ENCODE measurements around the gene CLDN20. TPM values are rescaled to one million over a fixed set of nuclear protein-coding genes. Genes with fewer than 3 reads are reported as not detected.

The CLDN20 gene
- total and polyA plus RNA-seq, 2 of the 8 experiments (the other 6 are each of a cell fraction or from before 2014, with no cell fraction given), result not detected

DNA sequence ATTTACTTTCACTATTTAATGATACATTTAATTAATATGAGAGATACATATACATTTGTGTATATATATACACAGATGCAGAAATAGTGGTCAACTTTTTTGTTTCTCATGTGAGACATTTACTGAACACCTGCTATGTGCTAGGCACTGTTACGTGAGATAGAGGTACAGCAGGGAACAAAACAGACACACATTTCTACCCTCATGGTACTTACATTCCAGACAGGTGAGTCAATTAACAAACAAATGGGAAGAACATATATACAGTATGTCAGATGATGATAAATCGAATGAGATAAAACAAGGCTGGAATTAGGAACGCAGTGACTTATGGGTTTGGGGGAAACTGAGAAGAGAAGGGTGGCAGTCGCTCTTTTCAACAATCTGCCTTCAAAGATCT lies 45.3 kb downstream of the CLDN20 start:
- H2AK5ac ChIP-seq (ENCODE audit: low read depth, low read length), result no peak overlapping the region
- H3K4me1 ChIP-seq (replicated peaks in 1 of 4; ENCODE audit: control insufficient read depth in 3 of 4, insufficient read depth in 4 of 4, low read length in 3 of 4), result no peaks in the 10 kb centered on the region
- H3K4me3 ChIP-seq (ENCODE audit: extremely low read depth in 1 of 4, insufficient read depth in 2 of 4, low read depth in 3 of 4, low read length in 4 of 4), result no peak overlapping the region
- H2BK15ac ChIP-seq (ENCODE audit: low read length), result no peak overlapping the region
- no peak overlapping the region for H3K56ac ChIP-seq (replicated peaks; ENCODE audit: insufficient read length, low read depth, low read length)
- DNase-seq (ENCODE audit: low read depth in 1 of 2, low spot score in 2 of 2) (no peak), FAIRE-seq (no peak)
- H3K79me1 ChIP-seq (ENCODE audit: low read depth, low read length), result no peaks in the 10 kb centered on the region; the same call in 1 of the 2 replicates
- H3K36me3 ChIP-seq (ENCODE audit: control insufficient read depth in 2 of 4, insufficient read depth in 4 of 4, low read length in 3 of 4), result peaks cover 5 to 65% (median 21%) of the 10 kb centered on the region in 4 experiments; a peak in 7 of 8 replicates
- H3K9me3 ChIP-seq (ENCODE audit: insufficient read depth in 2 of 2, low read depth in 1 of 2, low read length in 1 of 2), result no peaks in the 10 kb centered on the region
- no peak overlapping the region for H2BK12ac ChIP-seq (ENCODE audit: low read depth, low read length)
- no peak overlapping the region for H2BK5ac ChIP-seq (ENCODE audit: low read depth, low read length)
- no peaks in the 10 kb centered on the region for H3K27me3 ChIP-seq (replicated peaks in 1 of 4; ENCODE audit: control insufficient read depth in 3 of 4, extremely low read depth in 1 of 4, insufficient read depth in 3 of 4, low read length in 3 of 4)
- H3K9ac ChIP-seq (replicated peaks in 1 of 4; ENCODE audit: extremely low read depth in 1 of 4, low read depth in 3 of 4, low read length in 3 of 4), result no peak overlapping the region
- H3K4ac ChIP-seq (replicated peaks; ENCODE audit: insufficient read length, low read depth, low read length), result no peak overlapping the region
- no peak overlapping the region for H4K8ac ChIP-seq (ENCODE audit: extremely low read depth, insufficient read depth, low read length)
- peaks cover 1 to 2% of the 10 kb centered on the region in 2 experiments for H4K20me1 ChIP-seq (replicated peaks in 1 of 2; ENCODE audit: control insufficient read depth in 1 of 2, insufficient read depth in 2 of 2, low read length in 2 of 2)
- peaks cover 0 to 32% of the 10 kb centered on the region in 2 experiments; a peak in 2 of 4 replicates for H3K79me2 ChIP-seq (ENCODE audit: control insufficient read depth in 1 of 2, insufficient read depth in 2 of 2, low read length in 2 of 2)
- H4K91ac ChIP-seq (replicated peaks; ENCODE audit: insufficient read length, low read length), result no peak overlapping the region
- 88% methylated on average over 4 of the region's 4 CpGs; no CpG with 5 or more reads in 1 of the 2 experiments for WGBS, 2 experiments (ENCODE audit: extremely low coverage in 1 of 2, insufficient coverage in 1 of 2, insufficient read length in 1 of 2, insufficient replicate concordance in 2 of 2, low coverage in 1 of 2, low lambda C conversion rate in 2 of 2, missing lambda C conversion rate in 1 of 2)
- ChIA-PET POLR2A (ENCODE audit: partially characterized antibody) (no interaction called here), CTCF (ENCODE audit: partially characterized antibody) (no interaction called here)
- no peak overlapping the region for H4K5ac ChIP-seq (ENCODE audit: insufficient read length, low read depth, low read length)
- H2BK120ac ChIP-seq (replicated peaks; ENCODE audit: low read depth, low read length), result no peak overlapping the region
- H3K4me2 ChIP-seq (ENCODE audit: insufficient read depth in 1 of 2, low read depth in 2 of 2, low read length in 2 of 2), result no peak overlapping the region
- no peak overlapping the region for H3K23ac ChIP-seq (ENCODE audit: insufficient read length)
- H3K23me2 ChIP-seq (ENCODE audit: low read depth, low read length), result peaks cover 2% of the 10 kb centered on the region; the same call in 1 of the 2 replicates
- H2AFZ ChIP-seq (ENCODE audit: low read length), result no peak overlapping the region
- no peak overlapping the region for H3K18ac ChIP-seq (ENCODE audit: extremely low read depth, low read length)
- H3K27ac ChIP-seq (ENCODE audit: low read depth, low read length), result no peak overlapping the region
- TF ChIP-seq EGR1 (IDR thresholded peaks at IDR 0.05; ENCODE audit: borderline replicate concordance, low read depth, low read length) (no peak), KDM5A (IDR thresholded peaks at IDR 0.05; ENCODE audit: low read length) (no peak), GTF2F1 (IDR thresholded peaks at IDR 0.05; ENCODE audit: borderline replicate concordance, low read depth, low read length) (no peak), EP300 (IDR thresholded peaks at IDR 0.05; ENCODE audit: borderline replicate concordance in 1 of 2, low read depth in 2 of 2, low read length in 2 of 2) (no peak), ASH2L (IDR thresholded peaks at IDR 0.05; ENCODE audit: low read length) (no peak)
- TF ChIP-seq, protein P1, sequence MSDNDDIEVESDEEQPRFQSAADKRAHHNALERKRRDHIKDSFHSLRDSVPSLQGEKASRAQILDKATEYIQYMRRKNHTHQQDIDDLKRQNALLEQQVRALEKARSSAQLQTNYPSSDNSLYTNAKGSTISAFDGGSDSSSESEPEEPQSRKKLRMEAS (IDR thresholded peaks at IDR 0.05), result no peak
- TF ChIP-seq, protein P2, sequence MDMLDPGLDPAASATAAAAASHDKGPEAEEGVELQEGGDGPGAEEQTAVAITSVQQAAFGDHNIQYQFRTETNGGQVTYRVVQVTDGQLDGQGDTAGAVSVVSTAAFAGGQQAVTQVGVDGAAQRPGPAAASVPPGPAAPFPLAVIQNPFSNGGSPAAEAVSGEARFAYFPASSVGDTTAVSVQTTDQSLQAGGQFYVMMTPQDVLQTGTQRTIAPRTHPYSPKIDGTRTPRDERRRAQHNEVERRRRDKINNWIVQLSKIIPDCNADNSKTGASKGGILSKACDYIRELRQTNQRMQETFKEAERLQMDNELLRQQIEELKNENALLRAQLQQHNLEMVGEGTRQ (IDR thresholded peaks at IDR 0.05; ENCODE audit: low read length), result no peak
- no peak overlapping the region for H3K14ac ChIP-seq (ENCODE audit: insufficient read length)
- H2BK20ac ChIP-seq (ENCODE audit: low read length), result no peak overlapping the region

Data from H1 (cell line).